Nephron (organoid): ENCODE data around the gene LSS.

ENCODE experiments used
- H3K27ac Mint-ChIP-seq, 3 experiments: 2 replicates each; pipeline ENCODE4 v1.8.0; 2020; ENCODE audit warnings: mixed read lengths in 3 of 3, mild to moderate bottlenecking in 2 of 3, moderate library complexity in 1 of 3
- H3K27me3 Mint-ChIP-seq: 2 replicates; pipeline ENCODE4 v1.8.0; 2021; ENCODE audit warnings: low read depth, mild to moderate bottlenecking, moderate library complexity, mixed read lengths
- H3K36me3 Mint-ChIP-seq: 2 replicates; pipeline ENCODE4 v1.8.0; 2020; ENCODE audit warnings: low read depth, mixed read lengths
- H3K4me1 Mint-ChIP-seq: 2 replicates; pipeline ENCODE4 v1.8.0; 2020; ENCODE audit warnings: mixed read lengths
- H3K4me3 Mint-ChIP-seq, 3 experiments: 2 replicates each; pipeline ENCODE4 v1.8.0; 2020; ENCODE audit warnings: mild to moderate bottlenecking in 3 of 3, mixed read lengths in 3 of 3, moderate library complexity in 2 of 3
- H3K9me3 Mint-ChIP-seq: 2 replicates; pipeline ENCODE4 v1.8.0; 2020; ENCODE audit warnings: mixed read lengths
- TF ChIP-seq, protein P1 (sequence below), 3 experiments: fragments of 200-600 bp; sonication (generic); IDR thresholded peaks; one replicate each; pipeline ENCODE4 v1.5.0; 2021; ENCODE audit warnings: antibody characterized with exemption in 3 of 3; ENCODE audit not compliant: unreplicated experiment in 3 of 3

Gene LSS

DNA sequence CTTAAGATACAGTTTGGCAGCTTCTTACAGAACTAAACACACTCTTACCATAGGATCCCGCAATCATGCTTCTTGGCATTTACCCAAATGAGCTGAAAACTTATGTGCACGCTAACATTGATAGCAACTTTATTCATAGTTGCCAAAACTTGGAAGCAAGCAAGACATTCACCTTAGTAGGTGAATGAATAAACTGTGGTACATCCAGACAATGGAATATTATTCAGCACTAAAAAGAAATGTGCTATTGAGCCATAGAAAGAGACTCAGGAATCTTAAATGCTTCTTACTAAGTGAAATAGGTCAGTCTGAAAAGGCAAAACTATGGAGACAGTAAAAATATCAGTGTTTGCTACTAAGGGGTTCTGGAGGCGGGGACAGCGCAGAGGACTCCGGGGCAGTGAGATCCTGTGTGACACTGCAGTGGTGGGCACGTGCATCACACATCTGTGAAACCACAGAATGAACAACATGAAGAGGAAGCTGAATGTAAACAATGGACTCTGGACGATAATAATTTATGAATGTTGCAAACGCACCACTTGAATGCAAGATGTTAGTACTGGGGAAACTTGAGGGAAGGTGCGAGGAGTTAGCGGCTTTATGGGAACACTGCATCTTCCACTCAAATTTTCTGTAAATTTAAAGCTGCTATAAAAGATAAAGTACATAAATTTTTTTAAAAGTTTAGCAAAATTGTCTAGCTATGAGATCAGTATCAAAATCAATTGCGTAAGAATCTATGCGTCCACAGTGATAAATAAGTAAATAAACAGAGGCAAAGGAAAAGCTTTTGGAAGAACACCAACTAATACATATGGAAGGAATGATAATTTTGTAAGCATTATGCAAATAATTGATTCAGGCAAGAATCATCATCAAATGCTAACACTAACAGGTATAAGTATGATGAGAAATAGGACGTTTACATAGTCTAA is 28.9 kb downstream of the LSS start:
- Mint-ChIP-seq H3K4me1 (no peaks in the 10 kb centered on the region), H3K4me3 (no peak overlapping the region), H3K36me3 (peaks cover 76% of the 10 kb centered on the region), H3K27ac (no peak overlapping the region), H3K9me3 (no peaks in the 10 kb centered on the region), H3K27me3 (no peaks in the 10 kb centered on the region)
- TF ChIP-seq, protein P1, sequence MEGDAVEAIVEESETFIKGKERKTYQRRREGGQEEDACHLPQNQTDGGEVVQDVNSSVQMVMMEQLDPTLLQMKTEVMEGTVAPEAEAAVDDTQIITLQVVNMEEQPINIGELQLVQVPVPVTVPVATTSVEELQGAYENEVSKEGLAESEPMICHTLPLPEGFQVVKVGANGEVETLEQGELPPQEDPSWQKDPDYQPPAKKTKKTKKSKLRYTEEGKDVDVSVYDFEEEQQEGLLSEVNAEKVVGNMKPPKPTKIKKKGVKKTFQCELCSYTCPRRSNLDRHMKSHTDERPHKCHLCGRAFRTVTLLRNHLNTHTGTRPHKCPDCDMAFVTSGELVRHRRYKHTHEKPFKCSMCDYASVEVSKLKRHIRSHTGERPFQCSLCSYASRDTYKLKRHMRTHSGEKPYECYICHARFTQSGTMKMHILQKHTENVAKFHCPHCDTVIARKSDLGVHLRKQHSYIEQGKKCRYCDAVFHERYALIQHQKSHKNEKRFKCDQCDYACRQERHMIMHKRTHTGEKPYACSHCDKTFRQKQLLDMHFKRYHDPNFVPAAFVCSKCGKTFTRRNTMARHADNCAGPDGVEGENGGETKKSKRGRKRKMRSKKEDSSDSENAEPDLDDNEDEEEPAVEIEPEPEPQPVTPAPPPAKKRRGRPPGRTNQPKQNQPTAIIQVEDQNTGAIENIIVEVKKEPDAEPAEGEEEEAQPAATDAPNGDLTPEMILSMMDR (IDR thresholded peaks at IDR 0.05; ENCODE audit: unreplicated experiment in 3 of 3): no peak

DNA sequence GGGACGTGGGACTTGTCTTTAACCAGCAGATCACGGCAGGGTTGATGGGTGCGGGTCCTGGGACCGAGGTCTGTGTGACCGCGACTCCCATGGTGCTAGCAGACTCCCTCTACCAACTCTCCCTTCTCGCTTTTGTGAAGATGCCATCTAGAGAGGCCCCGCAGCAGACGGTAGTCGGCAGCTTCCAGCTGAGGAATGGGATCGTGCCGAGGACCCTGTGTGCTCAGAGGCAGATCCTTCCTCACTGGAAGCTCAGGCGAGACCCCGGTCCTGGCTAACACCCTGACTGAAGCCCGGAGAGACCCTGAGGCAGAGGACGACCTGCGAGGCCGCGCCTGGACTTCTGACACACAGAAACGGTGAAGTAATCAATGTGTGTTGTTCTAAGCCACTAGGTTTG is 31.8 kb downstream of the LSS start:
- Mint-ChIP-seq H3K4me3 (no peak overlapping the region), H3K36me3 (peaks cover 71% of the 10 kb centered on the region), H3K4me1 (no peaks in the 10 kb centered on the region), H3K27ac (no peak overlapping the region), H3K27me3 (no peaks in the 10 kb centered on the region), H3K9me3 (no peaks in the 10 kb centered on the region)
- TF ChIP-seq, protein P1 (IDR thresholded peaks at IDR 0.05; ENCODE audit: unreplicated experiment in 3 of 3): no peak

DNA sequence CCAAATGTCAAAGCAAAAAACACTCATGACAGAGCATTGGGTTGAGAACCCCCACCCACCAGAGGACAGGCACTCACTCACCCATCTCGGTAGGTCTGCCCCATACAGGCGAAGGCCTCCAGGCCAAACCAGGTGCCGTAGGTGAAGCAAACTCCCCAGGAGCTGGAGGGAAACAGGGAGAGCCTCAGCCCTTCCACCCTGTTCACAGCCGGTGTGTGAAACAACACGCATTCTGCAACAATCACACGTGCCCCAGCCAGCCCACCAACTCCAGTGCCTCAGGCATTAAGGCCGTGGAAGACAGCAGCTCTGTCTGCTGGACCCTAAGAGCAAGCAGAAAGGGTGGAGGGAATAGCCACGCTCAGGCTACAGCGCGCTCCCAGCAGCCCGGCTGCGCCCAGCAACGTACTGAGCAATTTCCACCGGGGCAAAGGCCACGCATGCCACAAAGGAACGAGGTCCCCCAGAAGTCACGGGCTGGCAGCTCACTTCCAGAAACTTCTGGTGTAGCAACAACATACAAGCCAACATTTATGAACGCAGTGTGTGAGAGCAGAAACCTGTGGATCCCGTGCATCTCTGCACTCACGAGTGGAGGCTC is 32.9 kb downstream of the LSS start:
- Mint-ChIP-seq H3K27ac (no peak overlapping the region), H3K4me3 (no peak overlapping the region), H3K36me3 (peaks cover 76% of the 10 kb centered on the region), H3K27me3 (no peaks in the 10 kb centered on the region), H3K9me3 (no peaks in the 10 kb centered on the region), H3K4me1 (no peaks in the 10 kb centered on the region)
- TF ChIP-seq, protein P1 (IDR thresholded peaks at IDR 0.05; ENCODE audit: unreplicated experiment in 3 of 3): no peak

DNA sequence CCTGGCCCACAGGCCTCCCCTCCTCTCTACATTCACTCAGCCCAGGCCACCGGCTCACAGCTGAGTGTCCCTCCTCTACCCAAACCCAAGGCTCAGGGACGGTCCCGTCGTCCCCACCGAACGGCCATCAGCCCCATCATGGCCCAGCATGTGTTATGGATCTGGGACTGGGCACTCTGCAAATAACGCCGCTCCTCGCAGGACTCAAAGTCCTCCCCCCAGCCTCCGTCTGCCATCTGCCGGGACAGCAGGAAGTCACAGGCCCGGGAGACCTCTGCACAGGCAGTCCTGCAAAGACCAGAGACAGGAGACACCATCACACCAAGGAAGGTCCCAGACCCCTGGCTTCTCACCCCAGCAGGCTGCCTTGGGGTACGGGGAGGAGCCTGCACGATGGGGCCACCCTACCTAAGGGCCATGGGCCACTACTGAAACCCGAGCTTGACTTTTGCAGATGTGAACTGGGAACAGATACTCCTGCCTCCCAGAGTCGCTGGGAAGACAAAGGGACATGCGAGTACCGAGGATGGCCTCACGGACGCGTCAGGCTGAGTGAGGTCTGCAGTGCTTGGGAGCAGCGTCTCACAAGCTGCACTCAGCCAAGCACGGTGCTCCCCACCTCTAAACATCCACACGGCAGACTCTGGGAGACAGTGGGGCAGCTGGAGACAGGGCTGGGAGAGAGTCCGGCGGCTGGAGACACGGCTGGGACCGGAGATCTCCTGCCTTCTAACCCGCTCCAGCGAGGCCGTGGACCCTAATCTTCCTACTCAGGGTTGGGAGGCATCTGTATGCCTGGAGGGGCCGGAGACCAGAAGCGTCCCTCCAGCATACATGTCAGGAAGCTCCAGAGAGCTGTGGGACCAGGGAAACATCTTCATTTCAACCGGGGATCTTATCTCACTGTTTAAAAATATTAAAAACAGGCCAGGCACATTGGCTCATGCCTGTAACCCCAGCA is 33.9 kb downstream of the LSS start:
- H3K4me3 Mint-ChIP-seq: no peak overlapping the region
- H3K27me3 Mint-ChIP-seq: no peaks in the 10 kb centered on the region
- no peaks in the 10 kb centered on the region for H3K4me1 Mint-ChIP-seq
- TF ChIP-seq, protein P1 (IDR thresholded peaks at IDR 0.05; ENCODE audit: unreplicated experiment in 3 of 3): no peak
- peaks cover 67% of the 10 kb centered on the region for H3K36me3 Mint-ChIP-seq
- H3K9me3 Mint-ChIP-seq: no peaks in the 10 kb centered on the region
- H3K27ac Mint-ChIP-seq: no peak overlapping the region

DNA sequence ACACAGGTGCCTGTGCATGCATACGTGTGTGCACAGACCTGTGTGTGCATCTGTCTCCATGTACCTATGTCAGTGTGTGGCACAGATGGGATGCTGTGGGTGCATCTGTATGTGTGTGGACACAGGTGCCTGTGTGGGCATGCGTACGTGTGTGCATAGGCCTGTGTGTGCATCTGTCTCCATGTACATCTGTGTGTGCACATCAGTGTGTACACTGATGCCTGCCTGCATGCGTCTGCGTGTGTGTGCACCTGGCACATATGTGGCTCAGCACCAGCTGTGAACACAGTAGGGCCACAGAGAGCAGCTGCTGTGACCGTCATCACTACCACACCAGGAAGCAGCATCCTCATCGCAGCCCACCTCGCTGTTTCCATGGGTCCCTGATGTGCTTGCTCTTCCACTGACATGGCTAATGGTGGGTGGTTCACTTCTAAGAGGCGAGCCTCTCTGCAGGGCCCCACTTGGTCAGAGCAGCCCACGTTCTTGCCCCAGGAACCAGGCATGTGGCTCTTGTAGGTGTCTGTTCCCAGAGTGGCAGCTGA is 34.7 kb downstream of the LSS start:
- no peaks in the 10 kb centered on the region for H3K9me3 Mint-ChIP-seq
- H3K27me3 Mint-ChIP-seq: no peaks in the 10 kb centered on the region
- no peak overlapping the region for H3K27ac Mint-ChIP-seq
- TF ChIP-seq, protein P1 (IDR thresholded peaks at IDR 0.05; ENCODE audit: unreplicated experiment in 3 of 3): no peak
- H3K36me3 Mint-ChIP-seq: peaks cover 59% of the 10 kb centered on the region
- no peak overlapping the region for H3K4me3 Mint-ChIP-seq
- peaks cover 6% of the 10 kb centered on the region for H3K4me1 Mint-ChIP-seq
